ENCODE measurements around the gene FRA10AC1.
"Not testable (repeated sequence)": the region's sequence is repeated elsewhere in the genome, so short reads cannot be mapped to it uniquely, and the experiment has no call there.

FRA10AC1 gene

GRCh38 chr10:93703066-93703465 lies 674 bp upstream of the FRA10AC1 start:
- peak; percentile 11 for DNase-seq (ENCODE audit: low spot score)

DNA sequence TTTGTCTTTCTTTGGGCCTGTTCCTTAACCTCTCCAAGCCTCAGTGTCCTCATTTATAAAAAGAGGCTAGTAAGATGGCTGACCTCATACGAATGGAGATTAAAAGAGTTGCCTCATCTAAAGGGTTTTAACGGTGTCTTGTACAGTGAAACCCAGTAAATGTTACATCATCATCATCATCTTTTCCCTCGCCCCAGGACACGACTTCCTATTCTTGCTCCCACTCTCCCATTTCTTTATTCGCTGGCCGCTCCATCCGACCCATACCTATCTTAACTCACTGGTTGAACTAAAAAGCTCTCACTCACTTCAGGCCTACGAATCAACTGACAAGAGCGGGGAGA lies 554 bp downstream of the FRA10AC1 start:
- DNase-seq (ENCODE audit: low spot score), result peak; percentile 46

DNA sequence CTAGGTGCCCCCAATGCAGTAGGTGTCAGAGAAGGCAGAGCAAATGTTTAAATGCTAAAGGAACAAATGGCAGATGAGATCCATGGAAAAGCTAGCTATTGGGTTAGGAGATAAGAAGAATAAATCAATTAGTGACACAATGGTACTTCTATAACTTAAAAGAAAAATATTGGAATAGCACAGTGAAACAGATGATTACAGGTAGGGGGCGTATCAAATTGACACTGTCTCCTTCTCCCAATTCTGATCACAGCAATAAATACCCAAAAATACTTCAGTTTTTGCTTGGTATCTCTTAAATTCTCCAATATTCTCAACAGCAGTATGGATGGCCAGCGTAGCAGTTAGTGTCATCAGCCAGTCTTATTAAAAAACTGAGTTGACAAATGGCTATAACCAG lies 5.2 kb downstream of the FRA10AC1 start:
- DNase-seq (ENCODE audit: low spot score), result no peak

DNA sequence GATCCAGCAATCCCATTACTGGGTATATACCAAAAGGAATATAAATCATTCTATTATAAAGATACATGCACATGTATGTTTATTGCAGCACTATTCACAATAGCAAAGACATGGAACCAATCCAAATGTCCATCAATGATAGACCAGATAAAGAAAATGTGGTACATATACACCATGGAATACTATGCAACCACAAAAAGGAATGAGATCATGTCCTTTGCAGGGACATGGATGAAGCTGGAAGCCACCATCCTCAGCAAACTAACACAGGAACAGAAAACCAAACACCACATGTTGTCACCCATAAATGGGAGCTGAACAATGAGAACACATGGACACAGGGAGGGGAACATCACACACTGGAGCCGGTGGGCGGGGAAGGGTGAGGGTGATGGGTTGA lies 5.8 kb downstream of the FRA10AC1 start:
- not testable (repeated sequence) for DNase-seq (ENCODE audit: low spot score)

GRCh38 chr10:93695740-93696139 lies 6.7 kb downstream of the FRA10AC1 start:
- no peak for DNase-seq (ENCODE audit: low spot score)

DNA sequence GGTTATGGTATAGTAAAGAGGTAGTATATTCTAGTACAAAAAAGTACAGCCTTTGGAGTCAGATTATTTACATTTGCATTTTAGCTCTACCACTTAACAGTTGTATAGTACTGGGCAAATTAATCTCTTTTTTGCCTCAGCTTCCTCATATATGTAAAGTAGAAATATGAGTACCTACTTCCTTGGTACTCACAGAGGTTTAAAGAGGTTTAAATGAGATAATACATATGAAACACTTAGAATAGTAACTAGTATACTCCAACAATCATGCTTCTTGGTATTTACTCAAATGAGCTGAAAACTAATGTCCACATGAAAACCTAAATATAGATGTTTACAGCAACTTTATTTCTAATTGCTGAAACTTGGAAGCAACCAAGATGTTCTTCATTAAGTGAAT lies 14.7 kb downstream of the FRA10AC1 start:
- DNase-seq (ENCODE audit: low spot score), result no peak

- DNase-seq (ENCODE audit: low spot score), result peak; percentile 63
Observed at GRCh38 chr10:93680412-93681047, 21.9 kb downstream of the FRA10AC1 start.

DNA sequence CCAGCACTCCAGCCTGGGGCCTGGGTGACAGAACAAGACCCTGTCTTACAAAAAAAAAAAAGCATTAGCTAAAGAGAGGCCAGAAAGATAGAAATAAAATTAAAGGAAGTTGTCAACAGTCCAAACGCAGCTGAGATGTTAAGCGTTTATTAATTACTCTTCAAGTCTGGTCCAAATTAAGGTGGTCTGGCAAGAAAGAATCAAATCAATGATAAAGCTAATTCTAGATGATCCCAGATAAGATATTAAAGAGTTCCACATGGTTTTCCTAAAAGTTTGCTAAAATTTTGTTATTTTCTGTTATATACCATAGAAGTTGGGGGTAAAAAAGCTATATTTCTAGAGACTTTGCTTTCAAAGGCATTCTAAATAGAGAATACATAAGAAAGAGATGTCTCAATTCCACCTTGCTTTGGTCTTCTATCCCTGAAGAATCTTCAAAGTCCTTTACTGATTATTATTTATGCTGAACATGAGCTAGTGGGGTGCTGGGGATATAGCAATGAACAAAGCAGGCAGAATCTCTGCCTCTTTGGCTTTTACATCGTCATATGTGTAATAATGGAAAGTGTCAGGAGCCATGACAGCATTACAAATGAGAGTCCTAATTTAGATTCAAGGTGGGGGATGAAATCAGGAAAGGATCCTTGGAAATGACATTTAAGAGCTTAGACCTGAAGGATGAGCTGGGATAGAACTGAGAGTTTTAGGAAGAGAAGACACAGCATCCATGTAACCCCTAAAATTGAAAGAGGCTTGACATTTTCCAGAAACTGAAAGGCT lies 23.4 kb downstream of the FRA10AC1 start:
- no peak for DNase-seq (ENCODE audit: low spot score)

- DNase-seq (ENCODE audit: low spot score), result no peak
Observed at GRCh38 chr10:93678386-93678785, 24.0 kb downstream of the FRA10AC1 start.

DNA sequence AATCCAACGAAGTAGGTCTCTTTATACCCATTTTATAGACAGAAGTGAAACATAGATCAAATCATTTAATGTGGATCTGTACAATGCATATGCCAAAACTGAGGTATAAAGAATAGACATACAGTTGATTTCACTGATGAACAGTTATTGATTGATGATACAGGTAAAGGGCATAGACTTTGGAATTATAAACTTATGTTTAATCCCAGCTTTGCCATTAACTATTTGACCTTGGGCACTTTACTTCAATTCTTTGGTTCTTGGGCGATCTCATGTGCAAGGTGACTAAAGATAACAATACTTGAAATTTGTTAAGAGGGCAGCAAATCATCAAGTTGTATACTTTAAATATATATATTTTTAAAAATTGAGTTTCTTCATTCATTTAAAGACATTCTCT lies 28.6 kb downstream of the FRA10AC1 start:
- DNase-seq (ENCODE audit: low spot score), result no peak

- DNase-seq (ENCODE audit: low spot score), result no peak
Observed at GRCh38 chr10:93672890-93673289, 29.5 kb downstream of the FRA10AC1 start.

- DNase-seq (ENCODE audit: low spot score), result no peak
Observed at GRCh38 chr10:93672022-93672678, 30.2 kb downstream of the FRA10AC1 start.

DNA sequence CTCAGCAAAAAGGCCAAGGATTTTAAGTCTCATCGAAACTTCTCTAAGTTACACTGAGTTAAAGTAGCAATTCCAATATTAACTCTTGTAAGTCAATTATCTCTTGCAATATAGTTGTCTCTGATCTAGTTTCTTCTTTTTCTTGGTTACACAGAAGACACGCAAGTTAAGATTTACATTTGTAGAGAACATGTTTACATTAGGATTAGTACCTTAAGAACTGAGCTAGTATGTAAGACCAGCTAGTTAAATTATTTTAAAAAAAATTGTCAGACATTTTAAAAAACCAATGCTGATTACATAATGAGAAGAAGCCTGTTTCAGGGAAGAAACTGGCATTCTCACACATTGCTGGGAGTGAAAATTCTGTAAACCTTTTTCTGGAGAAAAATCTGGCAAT lies 31.4 kb downstream of the FRA10AC1 start:
- no peak for DNase-seq (ENCODE audit: low spot score)

DNA sequence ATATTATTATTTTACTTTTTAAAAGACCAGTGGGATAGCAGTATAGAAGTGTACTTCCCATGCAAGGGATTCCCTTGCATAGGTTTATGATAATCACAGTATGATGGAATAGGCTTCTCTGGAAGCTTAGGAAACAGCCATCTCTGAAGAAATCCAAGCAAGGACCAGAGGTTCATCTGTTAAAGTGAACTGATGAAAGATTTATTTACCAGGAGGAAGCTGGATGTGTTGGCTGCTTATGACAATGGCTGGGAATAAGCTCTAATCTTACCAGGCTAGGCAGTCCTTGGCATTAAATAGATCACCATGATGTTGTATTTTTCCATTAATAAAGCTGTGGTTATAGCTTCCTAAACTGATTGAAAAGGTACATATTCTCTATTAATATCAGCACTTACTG lies 32.0 kb downstream of the FRA10AC1 start:
- DNase-seq (ENCODE audit: low spot score), result no peak

DNA sequence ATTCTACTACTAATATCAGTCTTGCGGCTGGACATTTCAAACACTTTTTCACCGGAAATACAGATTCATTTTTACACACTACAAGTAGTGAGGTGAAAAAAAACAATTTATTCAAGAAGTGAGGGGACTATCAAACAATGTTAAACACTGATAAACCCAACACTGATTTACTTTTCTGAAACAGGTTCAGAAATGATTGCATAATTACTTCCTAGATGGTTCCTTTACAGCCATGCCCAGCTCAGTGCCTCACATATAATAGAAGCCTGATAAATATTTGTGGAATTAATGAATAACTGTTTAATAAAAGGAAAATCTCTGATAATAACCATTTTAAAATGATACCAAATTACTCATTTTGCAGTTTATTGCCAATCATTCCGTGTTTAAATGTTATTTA lies 34.6 kb downstream of the FRA10AC1 start:
- DNase-seq (ENCODE audit: low spot score), result no peak

DNA sequence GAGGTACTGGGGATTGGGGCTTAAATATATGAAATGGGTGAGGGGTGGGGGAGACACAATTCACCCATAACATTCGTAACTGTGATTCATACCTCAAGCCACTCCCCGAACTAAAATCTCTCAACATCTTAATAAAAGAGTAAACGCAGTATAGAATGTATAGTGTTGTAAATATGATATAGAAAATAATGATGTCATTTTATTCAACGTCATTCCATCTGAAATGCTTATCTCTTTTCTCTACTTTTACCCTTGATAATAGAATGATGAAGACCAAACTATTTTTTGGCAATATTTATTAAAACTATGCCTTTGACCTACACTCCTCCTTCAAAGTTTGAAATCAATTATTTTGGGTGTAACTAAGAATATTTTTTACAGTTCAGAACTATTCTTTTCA lies 36.4 kb downstream of the FRA10AC1 start:
- no peak for DNase-seq (ENCODE audit: low spot score)

- no peak for DNase-seq (ENCODE audit: low spot score)
Observed at GRCh38 chr10:93657757-93658156, 44.6 kb downstream of the FRA10AC1 start.

DNA sequence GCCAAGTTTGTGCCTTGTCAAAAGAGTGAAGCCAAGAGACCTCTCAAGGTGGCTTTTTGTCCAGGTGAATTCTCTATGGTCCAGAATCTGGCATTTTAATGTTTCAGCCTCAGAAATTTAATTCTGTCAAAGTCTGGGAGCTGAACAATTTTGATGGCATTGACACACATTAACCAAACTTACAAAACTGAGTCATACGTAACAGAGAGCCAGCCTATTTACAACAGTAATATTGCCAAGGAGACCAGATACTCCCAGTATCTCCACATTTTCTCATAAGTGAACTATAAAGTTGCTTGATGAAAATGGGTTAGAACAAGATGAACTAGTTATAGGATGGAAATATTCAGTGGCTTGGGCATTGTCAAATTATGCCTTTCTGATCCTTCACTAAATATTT lies 46.2 kb downstream of the FRA10AC1 start:
- no peak for DNase-seq (ENCODE audit: low spot score)

GRCh38 chr10:93654201-93654600 lies 48.2 kb downstream of the FRA10AC1 start:
- no peak for DNase-seq (ENCODE audit: low spot score)

DNA sequence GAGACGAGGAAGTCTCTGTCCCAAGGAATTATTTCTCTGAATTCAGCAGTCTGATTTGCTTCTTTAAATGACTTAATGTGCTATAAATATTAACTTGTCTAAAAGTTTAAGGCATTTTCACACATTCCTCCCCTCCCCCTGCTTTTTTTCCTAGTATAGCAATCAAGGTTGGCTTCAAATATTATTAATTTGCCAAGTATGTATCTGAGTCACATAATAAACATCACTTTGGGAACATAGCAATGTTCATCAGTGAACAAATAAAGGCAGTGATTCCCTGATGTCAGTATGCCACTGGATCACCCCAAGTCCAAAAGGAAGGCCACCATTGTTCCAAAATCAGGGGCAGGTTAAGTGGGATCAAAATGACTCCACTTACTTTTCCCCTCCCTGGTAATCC lies 49.5 kb downstream of the FRA10AC1 start:
- DNase-seq (ENCODE audit: low spot score), result no peak

DNA sequence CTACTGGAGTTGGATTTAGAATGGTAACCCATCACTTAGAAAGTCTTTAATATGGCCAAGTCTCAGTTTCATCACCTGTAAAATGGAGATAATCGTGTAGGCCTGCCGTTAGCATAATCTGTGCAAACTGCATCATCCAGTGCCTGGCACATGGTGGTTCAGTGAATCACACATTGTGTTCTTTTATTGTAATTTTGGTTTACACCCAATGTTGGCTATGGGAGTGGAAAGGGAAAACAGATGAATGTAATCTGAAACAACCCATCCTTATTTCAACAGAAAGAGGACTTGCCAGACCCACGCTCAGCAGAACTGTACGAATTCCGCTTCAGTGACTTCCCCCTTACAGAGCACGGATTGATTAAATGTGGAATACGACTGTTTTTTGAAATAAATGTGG lies 62.6 kb downstream of the FRA10AC1 start:
- no peak for DNase-seq (ENCODE audit: low spot score)

- no peak for DNase-seq (ENCODE audit: low spot score)
Observed at GRCh38 chr10:93630625-93631557, 71.5 kb downstream of the FRA10AC1 start.

Measured in RKO (cell line).